GM12878 (cell line): ENCODE measurements around the gene MTSS2. TPM values are rescaled to one million over a fixed set of nuclear protein-coding genes. Genes with fewer than 3 reads are reported as not detected.

Source experiments
- ATAC-seq: fragments of 200-7000 bp; cut with Tn5 transposase; 3 replicates; pipeline ENCODE4 v1.9.1; 2020; ENCODE audit warnings: mild to moderate bottlenecking, moderate library complexity
- BruUV-seq: library from RNA; stranded (reverse); fragments of 400-500 nt; replicated peaks from 2 replicates; lab custom pipeline; 2021; lab: Mats Ljungman, UMichigan
- CTCF ChIA-PET: fragments of 300-600 bp; sonication (Branson Sonifier 250); formaldehyde crosslinking; extraction: SDS; loops from one replicate; lab custom pipeline; 2021; ENCODE audit warnings: inconsistent platforms; lab: Yijun Ruan, JAX
- POLR2A ChIA-PET: fragments of 350-600 bp; formaldehyde crosslinking; extraction: SDS; loops from one replicate; lab custom pipeline; 2021; ENCODE audit warnings: inconsistent platforms; lab: Charles Lee
- RAD21 ChIA-PET: fragments of 300-600 bp; sonication (Branson Sonifier 250); formaldehyde crosslinking; loops from one replicate; lab custom pipeline; 2023; ENCODE audit warnings: antibody characterized with exemption; ENCODE audit not compliant: unreplicated experiment; lab: Charles Lee
- SMC1A ChIA-PET: fragments of 300-600 bp; sonication (Branson Sonifier 250); formaldehyde crosslinking; loops from one replicate; lab custom pipeline; 2023; ENCODE audit not compliant: unreplicated experiment, uncharacterized antibody; lab: Charles Lee
- DNase-seq: peaks from one replicate; pipeline ENCODE4 v3.0.0-alpha.2; 2011; ENCODE audit warnings: low read depth, low spot score
- FAIRE-seq: peaks from 3 replicates; lab custom pipeline; 2011; peaks lifted over from hg19 to GRCh38; lab: Jason Lieb, UNC
- H2AFZ ChIP-seq: 2 replicates; pipeline ENCODE4 v1.6.0; 2011; ENCODE audit warnings: low read depth, low read length, control low read depth; ENCODE audit not compliant: control insufficient read depth
- H3K27ac ChIP-seq: 2 replicates; pipeline ENCODE4 v1.5.1; 2011; ENCODE audit warnings: control low read depth; ENCODE audit not compliant: control insufficient read depth, insufficient read depth
- H3K27me3 ChIP-seq, 2 experiments: replicated peaks in 1 of 2; 2 replicates each; pipeline versions ENCODE4 v1.6.0 to v1.6.1; 2011; ENCODE audit warnings: low read length in 1 of 2; ENCODE audit not compliant: control insufficient read depth in 2 of 2, insufficient read depth in 2 of 2
- H3K36me3 ChIP-seq, 2 experiments: 2 replicates each; pipeline ENCODE4 v1.5.1; 2011; ENCODE audit warnings: low read length in 1 of 2; ENCODE audit not compliant: control insufficient read depth in 2 of 2, insufficient read depth in 2 of 2
- H3K4me1 ChIP-seq: 2 replicates; pipeline ENCODE4 v1.6.1; 2011; ENCODE audit warnings: mild to moderate bottlenecking, low read length, moderate library complexity, mixed read lengths; ENCODE audit not compliant: control insufficient read depth, insufficient read depth
- H3K4me2 ChIP-seq: 2 replicates; pipeline ENCODE4 v1.6.0; 2011; ENCODE audit warnings: control low read depth; ENCODE audit not compliant: control insufficient read depth, insufficient read depth
- H3K4me3 ChIP-seq: fragments of 200-600 bp; sonication (generic); 2 replicates; pipeline ENCODE4 v1.5.1; 2016
- H3K79me2 ChIP-seq: 2 replicates; pipeline ENCODE4 v1.6.0; 2011; ENCODE audit warnings: low read length; ENCODE audit not compliant: control insufficient read depth, insufficient read depth
- H3K9ac ChIP-seq: 2 replicates; pipeline ENCODE4 v1.8.0; 2011; ENCODE audit warnings: low read length, control low read depth, mixed read lengths; ENCODE audit not compliant: control insufficient read depth, insufficient read depth
- H3K9me3 ChIP-seq: replicated peaks from 3 replicates; pipeline ENCODE4 v1.5.1; 2011; ENCODE audit warnings: mild to moderate bottlenecking, low read length; ENCODE audit not compliant: control insufficient read depth, insufficient read depth
- H4K20me1 ChIP-seq: 2 replicates; pipeline ENCODE4 v1.6.0; 2011; ENCODE audit not compliant: control insufficient read depth, insufficient read depth
- BMI1 ChIP-seq: fragments of 450-650 bp; IDR thresholded peaks from 2 replicates; pipeline ENCODE4 v1.6.1; 2016; ENCODE audit warnings: mild to moderate bottlenecking, moderate library complexity, borderline replicate concordance
- CHD4 ChIP-seq: fragments of 200-600 bp; sonication (generic); IDR thresholded peaks from 2 replicates; pipeline ENCODE4 v1.6.1; 2016; ENCODE audit warnings: mild to moderate bottlenecking
- EGR1 ChIP-seq, 2 experiments: IDR thresholded peaks; 1 replicate in 1 of 2; 2 replicates in 1 of 2; pipeline ENCODE4 v1.6.1; 2011 to 2012; ENCODE audit warnings: low read depth in 2 of 2, low read length in 2 of 2, borderline replicate concordance in 1 of 2, mild to moderate bottlenecking in 1 of 2, moderate library complexity in 1 of 2
- FOXK2 ChIP-seq: fragments of 450-650 bp; IDR thresholded peaks from 2 replicates; pipeline ENCODE4 v1.6.1; 2017; ENCODE audit warnings: mild to moderate bottlenecking, moderate library complexity
- HCFC1 ChIP-seq: fragments of 150-350 bp; IDR thresholded peaks from 2 replicates; pipeline ENCODE4 v1.6.1; 2014; ENCODE audit warnings: low read length
- KLF5 ChIP-seq: fragments of 450-650 bp; IDR thresholded peaks from 2 replicates; pipeline ENCODE4 v1.6.1; 2014; ENCODE audit warnings: mild to moderate bottlenecking; ENCODE audit not compliant: partially characterized antibody
- MXI1 ChIP-seq: fragments of 150-350 bp; IDR thresholded peaks from 2 replicates; pipeline ENCODE4 v1.6.1; 2011; ENCODE audit warnings: low read depth, mild to moderate bottlenecking, inconsistent platforms, low read length, improper control_type of control experiment
- POLR2AphosphoS2 ChIP-seq: IDR thresholded peaks from 2 replicates; pipeline ENCODE4 v1.6.1; 2011; ENCODE audit warnings: low read depth, mild to moderate bottlenecking, low read length, improper control_type of control experiment, moderate library complexity
- RAD51 ChIP-seq: fragments of 450-650 bp; IDR thresholded peaks from 2 replicates; pipeline ENCODE4 v1.6.1; 2016; ENCODE audit warnings: moderate library complexity, mild to moderate bottlenecking, inconsistent platforms
- SMAD1 ChIP-seq: fragments of 450-650 bp; IDR thresholded peaks from 2 replicates; pipeline ENCODE4 v1.6.1; 2018; ENCODE audit warnings: mild to moderate bottlenecking, low read depth; ENCODE audit not compliant: partially characterized antibody
- WRNIP1 ChIP-seq: IDR thresholded peaks from 2 replicates; pipeline ENCODE4 v1.6.1; 2011; ENCODE audit warnings: low read depth, low read length, improper control_type of control experiment, borderline replicate concordance
- WGBS: methylation state at CpG from one replicate; pipeline ENCODE4 v1.1.6; 2016; ENCODE audit warnings: low lambda C conversion rate; ENCODE audit not compliant: insufficient replicate concordance, insufficient coverage; ENCODE audit errors: missing lambda C conversion rate; 5-methylcytosine and 5-hydroxymethylcytosine counted together
- in situ Hi-C: fragments of 300-500 bp; cut with MboI; formaldehyde crosslinking; loops from 9 replicates; pipeline ENCODE4 v1.14.3; 2018; ENCODE audit warnings: mixed read lengths
- intact Hi-C: fragments of 100-400 bp; cut with micrococcal nuclease; formaldehyde crosslinking; loops from one replicate; pipeline ENCODE4 v1.14.2; 2022; ENCODE audit not compliant: unreplicated experiment
- polyA plus RNA-seq, 11 experiments: library from polyadenylated mRNA; depleted of rRNA in 4 of 11; unstranded in 6 of 11; stranded (reverse) in 5 of 11; fragments of >200 nt; fragmentation: Nextera tagmentation in 4 of 11; fragmentation: Illumina TruSeq in 1 of 11; extraction: Ambion mirVana in 4 of 11; extraction: Trizol in 1 of 11; gene quantifications; 1 replicate in 1 of 11; 2 replicates in 10 of 11; pipeline versions ENCODE4 v1.2.1 to v1.2.3, GENCODE V29; 2011 to 2016; ENCODE audit warnings: inconsistent platforms in 2 of 11, missing spikeins in 2 of 11, low read depth in 1 of 11
- total RNA-seq, 4 experiments: library from RNA; depleted of rRNA in 3 of 4; stranded (reverse); fragments of >200 nt in 3 of 4; fragmentation: Illumina TruSeq in 1 of 4; extraction: Trizol in 1 of 4; gene quantifications; 2 replicates each; pipeline versions ENCODE4 v1.2.1 to v1.2.3, GENCODE V29; 2013 to 2021

The MTSS2 gene
- total and polyA plus RNA-seq, 10 of the 15 experiments (the other 5 are each of a cell fraction or from before 2014, with no cell fraction given): under 0.01 to 0.51 (median 0.14) TPM; not detected in 4

- CTCF ChIA-PET: no interaction called here
- no peak for TF ChIP-seq WRNIP1
- TF ChIP-seq EGR1 (IDR thresholded peaks at IDR 0.05; ENCODE audit: borderline replicate concordance in 1 of 2, low read depth in 2 of 2, low read length in 2 of 2): no peak
- TF ChIP-seq HCFC1: no peak
- no peak for TF ChIP-seq MXI1
- no peak for TF ChIP-seq CHD4
- TF ChIP-seq POLR2AphosphoS2: no peak
- no peak for TF ChIP-seq KLF5
- TF ChIP-seq FOXK2: no peak
- no peak for TF ChIP-seq BMI1
- TF ChIP-seq RAD51: no peak
- TF ChIP-seq SMAD1: no peak
- in situ Hi-C loops: no loop called here
- RAD21 ChIA-PET: no interaction called here
- no peak overlapping the region for H2AFZ ChIP-seq
- SMC1A ChIA-PET: interaction anchor here (0.5 kb wide), 1 partner anchor 58 kb away, joined by 3 read pairs; no protein-coding TSS in a partner anchor
- H3K4me1 ChIP-seq: no peaks in the 10 kb centered on the region
- no peaks in the 10 kb centered on the region for H3K79me2 ChIP-seq
- no peaks in the 10 kb centered on the region; a peak in 1 of 4 replicates for H3K27me3 ChIP-seq
- DNase-seq: no peak
- no peak overlapping the region for H3K4me3 ChIP-seq
- H3K9me3 ChIP-seq: no peaks in the 10 kb centered on the region
- ATAC-seq: no peak
- 61% methylated on average over 12 of the region's 14 CpGs for WGBS
- intact Hi-C loops: no loop called here
- no TSS peak for BruUV-seq
- no peaks in the 10 kb centered on the region for H3K36me3 ChIP-seq
- no peaks in the 10 kb centered on the region for H4K20me1 ChIP-seq
- POLR2A ChIA-PET: no interaction called here
- no peak overlapping the region for H3K9ac ChIP-seq
- no peak overlapping the region for H3K27ac ChIP-seq
- no peak overlapping the region for H3K4me2 ChIP-seq
- no peak for FAIRE-seq
These were observed 20.6 kb downstream of the MTSS2 start for GRCh38 chr16:70665113-70665694.
